Activated T-helper 1 cell treated with anti-CD3 and anti-CD28 coated beads, Interleukin-12 subunit alpha, Interleukin-12 subunit beta, Interleukin-2, Interleukin-4 antibody, amounts not matched to agents 30 ng/mL and 10 ng/mL and 1 ng/mL, durations not matched to agents 14 hours and 24 hours and 36 hours (primary cell): ENCODE results near the gene CELSR3. TPM values are rescaled to one million over a fixed set of nuclear protein-coding genes. Genes with fewer than 3 reads are reported as not detected.

ENCODE experiments used
- DNase-seq: peaks from one replicate; pipeline ENCODE4 v3.0.0; 2021; ENCODE audit warnings: low spot score
- H3K27ac Mint-ChIP-seq: one replicate; pipeline ENCODE4 v1.8.0; 2021; ENCODE audit warnings: mild to moderate bottlenecking, mixed read lengths
- H3K27me3 Mint-ChIP-seq: one replicate; pipeline ENCODE4 v1.8.0; 2022; ENCODE audit warnings: mild to moderate bottlenecking, moderate library complexity, mixed read lengths; ENCODE audit not compliant: insufficient read depth
- H3K36me3 Mint-ChIP-seq: one replicate; pipeline ENCODE4 v1.8.0; 2021; ENCODE audit warnings: low read depth, mixed read lengths
- H3K4me1 Mint-ChIP-seq: one replicate; pipeline ENCODE4 v1.8.0; 2021; ENCODE audit warnings: low read depth, mixed read lengths
- H3K4me3 Mint-ChIP-seq: one replicate; pipeline ENCODE4 v1.8.0; 2021; ENCODE audit warnings: mild to moderate bottlenecking, moderate library complexity, mixed read lengths
- H3K9me3 Mint-ChIP-seq: one replicate; pipeline ENCODE4 v1.8.0; 2021; ENCODE audit warnings: mixed read lengths
- intact Hi-C: fragments of 100-400 bp; cut with micrococcal nuclease; formaldehyde crosslinking; loops from one replicate; pipeline ENCODE4 v1.15.1; 2024
- total RNA-seq: library from RNA; stranded (reverse); gene quantifications from 2 replicates; pipeline ENCODE4 v1.2.3, GENCODE V29; 2022

Gene CELSR3
- 11.6 and 11.7 TPM in 2 replicates for total RNA-seq

GRCh38 chr3:48662753-48663488 lies at the start of gene CELSR3:
Gene CELSR3 (minus strand): TSS chr3:48662886. CDS start chr3:48662634, 252 bp downstream.
- H3K9me3 Mint-ChIP-seq = no peaks in the 10 kb centered on the region

GRCh38 chr3:48711727-48712126 lies 49.0 kb upstream of the CELSR3 start:
- H3K4me3 Mint-ChIP-seq = no peak overlapping the region
- H3K9me3 Mint-ChIP-seq = no peaks in the 10 kb centered on the region
- H3K4me1 Mint-ChIP-seq = peaks cover 28% of the 10 kb centered on the region
- H3K36me3 Mint-ChIP-seq = peaks cover 29% of the 10 kb centered on the region
- intact Hi-C loops = no loop called here
- DNase-seq = no peak
- H3K27me3 Mint-ChIP-seq = no peaks in the 10 kb centered on the region
- no peak overlapping the region for H3K27ac Mint-ChIP-seq

More at GRCh38 chr3:48662753-48663488, at the start of gene CELSR3:
- Mint-ChIP-seq H3K27me3 (peaks cover 15% of the 10 kb centered on the region), H3K36me3 (peaks cover 2% of the 10 kb centered on the region), H3K4me3 (peak within 1 kb of the TSS; percentile 95), H3K4me1 (peaks cover 15% of the 10 kb centered on the region), H3K27ac (peak within 1 kb of the TSS; percentile 96)
- intact Hi-C loops = loop anchor here (1.0 kb wide), 2 partner anchors 54 to 190 kb away; partner anchors contain the start of gene IP6K2
- DNase-seq = peak; percentile 65

- DNase-seq = no peak
- Mint-ChIP-seq H3K27ac (no peak overlapping the region), H3K4me3 (no peak overlapping the region), H3K27me3 (no peaks in the 10 kb centered on the region), H3K9me3 (no peaks in the 10 kb centered on the region), H3K4me1 (peaks cover 11% of the 10 kb centered on the region), H3K36me3 (peaks cover 31% of the 10 kb centered on the region)
- intact Hi-C loops = no loop called here
Observed at GRCh38 chr3:48709051-48709461, 46.4 kb upstream of the CELSR3 start.

GRCh38 chr3:48708481-48708889 lies 45.8 kb upstream of the CELSR3 start:
- H3K27ac Mint-ChIP-seq = no peak overlapping the region
- no peak for DNase-seq
- peaks cover 32% of the 10 kb centered on the region for H3K36me3 Mint-ChIP-seq
- H3K27me3 Mint-ChIP-seq = no peaks in the 10 kb centered on the region
- no peak overlapping the region for H3K4me3 Mint-ChIP-seq
- no peaks in the 10 kb centered on the region for H3K9me3 Mint-ChIP-seq
- intact Hi-C loops = no loop called here
- peaks cover 11% of the 10 kb centered on the region for H3K4me1 Mint-ChIP-seq

- Mint-ChIP-seq H3K27ac (no peak overlapping the region), H3K9me3 (no peaks in the 10 kb centered on the region), H3K4me3 (no peak overlapping the region), H3K27me3 (no peaks in the 10 kb centered on the region), H3K4me1 (peaks cover 13% of the 10 kb centered on the region), H3K36me3 (peaks cover 34% of the 10 kb centered on the region)
- no peak for DNase-seq
- intact Hi-C loops = no loop called here
Observed at GRCh38 chr3:48707157-48707556, 44.5 kb upstream of the CELSR3 start.

- Mint-ChIP-seq H3K4me3 (no peak overlapping the region), H3K27me3 (no peaks in the 10 kb centered on the region), H3K4me1 (peaks cover 12% of the 10 kb centered on the region), H3K9me3 (no peaks in the 10 kb centered on the region), H3K36me3 (peaks cover 22% of the 10 kb centered on the region), H3K27ac (no peak overlapping the region)
- DNase-seq = no peak
- intact Hi-C loops = no loop called here
Observed at GRCh38 chr3:48702320-48702920, 39.7 kb upstream of the CELSR3 start.

- Mint-ChIP-seq H3K27ac (no peak overlapping the region), H3K4me3 (no peak overlapping the region), H3K9me3 (no peaks in the 10 kb centered on the region), H3K4me1 (peaks cover 12% of the 10 kb centered on the region), H3K36me3 (peaks cover 17% of the 10 kb centered on the region), H3K27me3 (no peaks in the 10 kb centered on the region)
- intact Hi-C loops = no loop called here
- no peak for DNase-seq
Observed at GRCh38 chr3:48700731-48701405, 38.2 kb upstream of the CELSR3 start.

GRCh38 chr3:48698891-48699290 lies 36.2 kb upstream of the CELSR3 start:
- no peak for DNase-seq
- Mint-ChIP-seq H3K27me3 (no peaks in the 10 kb centered on the region), H3K36me3 (peaks cover 16% of the 10 kb centered on the region), H3K9me3 (no peaks in the 10 kb centered on the region), H3K27ac (no peak overlapping the region), H3K4me1 (peaks cover 12% of the 10 kb centered on the region), H3K4me3 (no peak overlapping the region)
- intact Hi-C loops = no loop called here

GRCh38 chr3:48697952-48698351 lies 35.3 kb upstream of the CELSR3 start:
- Mint-ChIP-seq H3K27me3 (no peaks in the 10 kb centered on the region), H3K4me1 (peaks cover 12% of the 10 kb centered on the region), H3K27ac (no peak overlapping the region), H3K36me3 (peaks cover 18% of the 10 kb centered on the region), H3K4me3 (no peak overlapping the region), H3K9me3 (no peaks in the 10 kb centered on the region)
- no peak for DNase-seq
- intact Hi-C loops = no loop called here

- Mint-ChIP-seq H3K4me1 (peaks cover 5% of the 10 kb centered on the region), H3K4me3 (no peak overlapping the region), H3K36me3 (peaks cover 17% of the 10 kb centered on the region), H3K9me3 (no peaks in the 10 kb centered on the region), H3K27ac (no peak overlapping the region), H3K27me3 (no peaks in the 10 kb centered on the region)
- no peak for DNase-seq
- intact Hi-C loops = no loop called here
Observed at GRCh38 chr3:48696601-48697000, 33.9 kb upstream of the CELSR3 start.

GRCh38 chr3:48696156-48696555 lies 33.5 kb upstream of the CELSR3 start:
- Mint-ChIP-seq H3K4me3 (no peak overlapping the region), H3K36me3 (peaks cover 20% of the 10 kb centered on the region), H3K4me1 (peaks cover 5% of the 10 kb centered on the region), H3K9me3 (no peaks in the 10 kb centered on the region), H3K27ac (no peak overlapping the region), H3K27me3 (no peaks in the 10 kb centered on the region)
- no peak for DNase-seq
- intact Hi-C loops = no loop called here

GRCh38 chr3:48695393-48695753 lies 32.7 kb upstream of the CELSR3 start:
- Mint-ChIP-seq H3K27me3 (no peaks in the 10 kb centered on the region), H3K27ac (no peak overlapping the region), H3K4me3 (no peak overlapping the region), H3K9me3 (no peaks in the 10 kb centered on the region), H3K4me1 (peaks cover 4% of the 10 kb centered on the region), H3K36me3 (peaks cover 22% of the 10 kb centered on the region)
- no peak for DNase-seq
- intact Hi-C loops = no loop called here
